NT2/D1 (cell line): ENCODE results near the gene FASTKD3.

ENCODE experiments used
- YY1 ChIP-seq: IDR thresholded peaks from 2 replicates; pipeline ENCODE4 v1.6.1; 2011; ENCODE audit not compliant: insufficient read length, insufficient read depth
- ZNF274 ChIP-seq: IDR thresholded peaks from 2 replicates; pipeline ENCODE4 v1.6.1; 2011; ENCODE audit warnings: mild to moderate bottlenecking, low read depth, low read length

GRCh38 chr5:7857361-7857760 lies 11.5 kb downstream of the FASTKD3 start:
- no peak for TF ChIP-seq YY1
- no peak for TF ChIP-seq ZNF274
